Cardiac fibroblast (primary cell): ENCODE measurements around the gene IL11RA.

Experiments
- DNase-seq, 2 donors: peaks; one replicate each; pipeline versions ENCODE4 v3.0.0 to v3.0.0-alpha.2; 2010; ENCODE audit warnings: low read depth in 2 of 2
- H3K4me3 ChIP-seq, 2 donors: replicated peaks in 1 of 2; 1 replicate in 1 of 2; 2 replicates in 1 of 2; pipeline ENCODE4 v1.5.1; 2011; ENCODE audit warnings: low read depth in 2 of 2, low read length in 2 of 2, mild to moderate bottlenecking in 2 of 2, moderate library complexity in 1 of 2
- CTCF ChIP-seq: IDR thresholded peaks from one replicate; pipeline ENCODE4 v1.5.1; 2011; ENCODE audit warnings: low read depth, mild to moderate bottlenecking, low read length, inconsistent platforms

The IL11RA gene

GRCh38 chr9:34709196-34709978 is 57.4 kb downstream of the IL11RA start:
- no peak overlapping the region for H3K4me3 ChIP-seq
- TF ChIP-seq CTCF, result no peak
- no peak for DNase-seq

GRCh38 chr9:34710023-34710422 is 58.0 kb downstream of the IL11RA start, which contains the start of gene CCL21:
Gene CCL21, minus strand, starts transcription at chr9:34710136. Its CDS starts 70 bp downstream, at chr9:34710066.
- TF ChIP-seq CTCF, result no peak
- DNase-seq, result peak in 1 of 2 donors; percentile 83
- H3K4me3 ChIP-seq, result no peak within 1 kb of the TSS
